Endometrial microvascular endothelial cells (primary cell): Measurements from ENCODE around the gene COX7A2. TPM values are rescaled to one million over a fixed set of nuclear protein-coding genes. Genes with fewer than 3 reads are reported as not detected.

ENCODE experiments used
- in situ Hi-C: cut with HindIII; loops from 2 replicates; pipeline ENCODE4 v1.10.0; 2017; ENCODE audit warnings: low sequenced_read_pairs, low pct_unique_long_range_greater_than_20kb; ENCODE audit errors: inconsistent ontology term
- total RNA-seq: library from RNA; depleted of rRNA; stranded (reverse); fragments of >200 nt; gene quantifications from one replicate; pipeline ENCODE4 v1.2.3, GENCODE V29; 2015; ENCODE audit errors: inconsistent ontology term

Gene COX7A2
- total RNA-seq, 1 donor from 2014 or later: 381 TPM

DNA sequence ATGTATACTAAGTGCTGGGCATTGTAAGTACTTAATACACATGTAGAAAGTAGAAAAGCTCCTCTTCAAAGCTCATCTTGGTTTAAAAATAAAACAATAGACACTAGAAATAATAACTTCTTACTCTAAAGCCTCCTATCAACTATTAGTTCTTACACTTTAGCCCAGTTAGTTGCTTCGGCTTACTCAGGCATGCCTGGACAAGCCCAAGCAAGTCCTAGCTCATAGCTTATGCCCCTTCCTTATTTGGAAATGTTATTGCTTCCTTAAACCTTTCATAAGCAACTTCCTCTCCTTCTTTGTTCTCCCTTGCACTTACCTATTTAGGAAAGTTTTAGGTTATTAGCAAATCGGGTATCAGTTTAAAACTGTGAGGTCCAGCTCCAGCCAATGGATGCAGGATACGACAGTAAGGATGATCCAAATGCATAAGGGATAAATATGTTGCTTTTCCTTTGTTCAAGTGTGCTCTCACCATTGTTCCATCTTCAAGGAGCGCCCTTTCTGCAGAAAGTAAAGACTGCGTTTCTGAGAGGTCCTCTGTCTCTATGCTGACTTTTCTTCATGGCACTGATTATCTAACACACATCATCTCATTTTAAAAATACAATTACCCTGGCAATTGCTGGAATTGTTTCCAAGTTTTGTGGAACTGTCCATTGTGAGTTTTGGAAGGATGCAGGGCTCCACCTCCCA is 28.7 kb upstream of the COX7A2 start:
- in situ Hi-C loops: loop anchor here (25.0 kb wide), 1 partner anchor 240 kb away; no protein-coding TSS in a partner anchor

DNA sequence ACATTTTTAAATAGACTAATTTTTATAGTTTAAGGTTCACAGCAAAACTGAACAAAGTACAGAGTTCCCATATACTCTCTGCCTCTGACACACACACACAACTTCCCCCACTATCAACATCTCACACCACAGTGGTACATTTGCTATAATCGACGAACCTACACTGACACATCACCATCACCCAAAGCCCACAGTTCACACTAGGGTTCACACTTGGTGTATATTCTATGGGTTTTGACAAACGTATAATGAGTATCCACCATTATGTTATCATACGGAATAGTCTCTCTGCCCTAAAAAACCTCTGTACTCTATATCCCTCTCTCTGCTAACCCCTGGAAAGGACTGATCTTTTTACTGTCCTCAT is 25.4 kb upstream of the COX7A2 start:
- in situ Hi-C loops: loop anchor here (25.0 kb wide), 1 partner anchor 243 kb away; no protein-coding TSS in a partner anchor

DNA sequence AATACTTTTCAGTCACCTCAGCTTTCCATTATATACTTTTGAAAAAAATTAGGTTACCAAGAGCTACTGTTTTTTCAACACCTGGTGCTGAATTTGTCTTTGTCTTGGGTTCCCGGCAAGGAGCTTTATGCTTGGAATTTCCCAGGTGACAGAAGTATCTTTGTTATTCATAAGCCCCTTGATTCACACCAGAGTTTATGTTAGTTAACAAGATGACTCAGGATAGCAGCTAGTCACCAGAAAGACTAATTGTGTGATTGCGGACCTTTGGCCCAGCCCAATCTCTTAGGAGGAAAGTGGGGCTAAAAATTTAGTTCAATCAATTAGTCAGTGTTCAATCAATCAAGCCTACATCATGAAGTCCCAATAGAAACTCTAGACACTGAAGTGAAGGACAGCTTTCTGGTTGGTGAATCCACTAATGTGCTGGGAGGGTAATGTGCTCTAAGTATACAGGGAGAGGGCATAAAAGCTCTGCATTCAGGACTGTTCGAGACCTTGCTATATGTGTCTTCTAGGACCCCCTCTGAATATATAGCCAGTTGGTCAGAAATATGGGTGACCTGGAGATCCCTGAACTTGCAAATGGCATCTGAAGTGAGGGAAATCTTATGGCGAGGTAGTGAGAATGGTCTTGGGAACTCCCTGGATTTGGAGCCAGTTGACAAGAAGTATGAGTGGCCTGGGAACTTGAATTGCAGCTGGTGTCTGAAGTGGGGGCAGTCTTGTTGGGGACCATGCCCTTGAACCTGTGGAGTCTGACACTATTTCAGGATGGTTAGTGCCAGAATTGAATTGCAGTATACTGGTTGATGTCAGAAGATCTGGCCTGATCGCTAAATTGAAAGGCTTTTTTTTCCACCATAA is 24.8 kb upstream of the COX7A2 start:
- in situ Hi-C loops: loop anchor here (25.0 kb wide), 1 partner anchor 244 kb away; no protein-coding TSS in a partner anchor

DNA sequence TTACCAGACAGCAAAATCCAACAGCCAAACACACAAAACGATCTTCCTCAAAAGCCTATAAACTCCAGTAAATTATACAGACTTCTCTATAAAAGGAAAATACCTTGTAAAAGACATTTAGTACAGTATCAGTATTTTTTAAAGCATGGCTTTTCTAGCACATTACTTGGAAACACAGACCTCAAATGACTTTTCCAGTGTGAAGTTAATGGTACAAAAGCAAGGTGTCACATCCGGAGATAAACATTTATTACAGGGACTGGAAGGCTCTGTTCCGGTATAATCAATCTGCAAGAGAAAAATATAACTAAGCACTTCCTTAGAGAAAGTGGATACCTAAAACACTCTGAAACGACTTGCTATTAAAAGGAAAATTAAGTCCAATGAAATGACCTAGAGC is 23.9 kb upstream of the COX7A2 start:
- in situ Hi-C loops: loop anchor here (25.0 kb wide), 1 partner anchor 245 kb away; no protein-coding TSS in a partner anchor

DNA sequence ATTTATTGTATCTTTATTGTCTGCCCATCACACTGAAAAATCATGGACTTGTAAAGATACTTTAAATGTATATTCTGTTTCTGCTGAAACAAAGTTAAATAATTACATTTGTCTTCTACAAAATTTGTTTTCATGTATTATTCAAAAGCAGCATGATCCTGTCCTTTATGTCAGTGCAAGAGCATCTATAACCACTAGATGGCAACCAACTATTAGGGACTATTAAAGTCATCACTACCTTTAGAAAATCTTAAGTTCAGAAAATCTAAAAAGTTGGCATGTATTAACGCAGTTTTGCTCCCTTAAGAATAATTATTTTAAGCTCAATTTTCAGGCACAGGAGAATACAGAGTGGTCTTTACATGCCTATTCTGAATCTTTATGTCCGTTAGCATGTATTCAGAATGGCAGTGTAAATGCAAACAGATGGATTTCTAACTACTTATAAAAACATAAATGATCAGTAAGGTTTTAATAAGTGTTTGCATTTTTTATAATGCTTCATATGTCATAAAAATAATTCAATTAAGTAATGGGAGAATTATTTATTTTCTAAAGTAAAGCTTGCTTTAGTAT is 23.2 kb upstream of the COX7A2 start:
- in situ Hi-C loops: loop anchor here (25.0 kb wide), 1 partner anchor 245 kb away; no protein-coding TSS in a partner anchor

DNA sequence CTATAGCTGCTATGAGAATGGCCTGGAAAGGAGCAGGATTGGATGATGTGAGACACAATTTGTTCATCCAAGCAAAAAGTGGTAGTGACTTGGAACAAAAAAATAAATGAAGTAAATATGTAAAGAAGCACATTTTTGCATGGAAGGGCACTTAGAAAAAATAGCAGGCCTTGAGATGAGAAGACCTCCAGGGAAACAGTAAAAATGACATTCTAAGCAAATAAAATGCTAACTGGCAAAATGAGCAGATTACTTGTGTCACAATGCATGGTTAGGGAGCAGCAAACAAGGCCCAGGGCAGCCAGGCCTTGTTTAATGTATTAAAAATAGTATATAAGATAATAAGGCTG is 19.8 kb upstream of the COX7A2 start:
- in situ Hi-C loops: loop anchor here (25.0 kb wide), 1 partner anchor 249 kb away; no protein-coding TSS in a partner anchor

DNA sequence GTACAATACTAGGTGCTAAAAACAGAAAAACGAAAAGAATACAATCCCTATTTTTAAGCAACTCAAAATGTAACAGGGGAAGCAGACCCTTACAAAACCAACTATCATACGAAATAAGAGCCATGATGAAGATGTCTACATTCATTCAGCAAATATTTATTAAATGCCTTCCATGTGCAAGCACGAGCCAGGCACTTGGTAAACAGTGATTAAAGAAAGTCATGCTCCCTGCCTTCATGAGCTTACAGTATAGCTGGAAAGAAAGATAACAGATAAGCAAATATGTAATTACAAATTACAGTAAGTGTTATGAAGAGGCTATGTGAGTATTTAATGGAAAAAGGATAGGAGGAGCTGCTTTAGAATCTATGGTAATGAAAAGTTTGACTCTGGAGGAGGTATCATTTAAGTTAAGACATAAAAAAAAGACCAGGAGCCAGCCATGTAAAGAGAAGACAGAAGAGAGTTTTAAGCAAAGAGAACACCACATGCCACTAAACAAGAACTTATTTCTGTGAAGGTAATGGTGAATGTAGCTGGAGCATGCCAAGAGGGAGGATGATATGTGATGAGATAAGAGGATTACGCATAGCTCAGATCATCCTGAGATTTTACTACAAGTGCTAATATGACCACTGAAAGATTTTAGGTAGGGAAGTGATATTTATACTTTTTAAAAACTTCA is 19.3 kb upstream of the COX7A2 start:
- in situ Hi-C loops: loop anchor here (25.0 kb wide), 1 partner anchor 249 kb away; no protein-coding TSS in a partner anchor

DNA sequence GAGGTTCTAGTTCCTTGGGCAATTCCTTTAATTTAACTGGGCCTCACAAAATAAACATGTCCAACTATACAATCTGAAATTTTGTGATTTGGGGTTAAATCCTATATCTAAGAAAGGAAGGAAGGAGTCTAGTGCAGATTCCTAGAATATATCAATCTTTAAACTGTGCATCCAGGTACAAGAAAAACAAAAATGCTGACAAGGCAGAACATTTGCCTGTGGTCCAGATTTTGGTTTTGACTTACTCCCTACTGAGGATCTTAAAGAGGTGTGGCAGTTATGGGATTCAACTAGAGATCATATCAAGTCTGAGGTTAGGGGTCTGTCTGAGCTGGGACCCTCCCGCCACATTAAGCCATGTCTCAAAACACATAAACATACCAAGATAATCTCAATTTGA is 17.7 kb upstream of the COX7A2 start:
- in situ Hi-C loops: loop anchor here (25.0 kb wide), 1 partner anchor 251 kb away; no protein-coding TSS in a partner anchor

DNA sequence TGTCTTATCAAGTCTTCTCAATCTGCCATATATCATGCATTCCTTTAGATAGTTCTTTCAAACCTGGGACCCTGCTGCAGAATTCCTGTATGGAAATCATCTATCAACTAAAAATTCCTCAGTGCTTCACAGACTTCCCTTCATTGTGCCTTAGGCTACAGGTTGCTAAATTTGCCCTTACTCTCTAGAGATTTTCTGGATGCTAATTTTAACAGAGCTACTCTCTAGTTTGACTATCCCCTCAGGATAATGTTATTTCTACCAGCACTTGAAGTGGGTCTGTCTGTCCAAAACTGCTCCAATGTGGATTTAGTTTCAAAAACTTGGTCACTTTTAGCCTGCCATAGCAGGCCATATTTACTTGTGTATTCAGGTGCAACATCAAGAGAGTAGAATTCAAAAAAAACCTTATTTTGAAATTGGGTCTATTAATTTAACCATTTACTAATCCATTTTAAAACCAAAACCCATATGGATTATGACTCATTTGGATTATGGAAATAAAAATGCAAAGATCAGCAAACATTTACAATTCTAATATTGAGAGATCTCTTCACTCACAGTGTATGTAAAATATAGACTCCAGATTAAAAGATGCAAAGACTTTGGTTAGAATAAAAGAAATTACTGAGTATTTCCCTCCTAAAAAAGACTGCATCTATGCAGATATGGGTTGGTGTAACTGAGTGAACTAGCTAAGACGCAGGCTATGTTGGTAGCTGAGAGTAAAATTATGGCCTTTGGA is 13.9 kb upstream of the COX7A2 start:
- in situ Hi-C loops: loop anchor here (25.0 kb wide), 1 partner anchor 255 kb away; no protein-coding TSS in a partner anchor

DNA sequence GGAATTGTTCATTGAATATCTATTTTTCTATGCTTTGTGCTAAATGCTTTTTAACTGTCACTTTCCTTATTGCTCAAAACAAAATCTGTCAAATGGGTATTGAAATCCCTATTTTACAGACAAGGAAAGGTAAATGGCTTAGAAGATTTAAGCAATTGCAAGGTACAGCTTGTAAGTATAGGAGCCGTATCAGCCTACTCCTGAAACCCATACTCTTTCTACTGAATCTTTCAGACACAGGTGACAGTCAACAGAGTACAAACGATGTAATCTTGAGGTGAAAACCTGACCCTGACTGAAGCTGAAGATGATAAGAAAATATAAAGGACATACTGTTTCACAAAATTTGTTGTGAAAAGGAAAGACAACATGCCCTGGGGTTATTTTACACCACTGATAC is 7.0 kb upstream of the COX7A2 start:
- in situ Hi-C loops: loop anchor here (25.0 kb wide), 1 partner anchor 262 kb away; no protein-coding TSS in a partner anchor

DNA sequence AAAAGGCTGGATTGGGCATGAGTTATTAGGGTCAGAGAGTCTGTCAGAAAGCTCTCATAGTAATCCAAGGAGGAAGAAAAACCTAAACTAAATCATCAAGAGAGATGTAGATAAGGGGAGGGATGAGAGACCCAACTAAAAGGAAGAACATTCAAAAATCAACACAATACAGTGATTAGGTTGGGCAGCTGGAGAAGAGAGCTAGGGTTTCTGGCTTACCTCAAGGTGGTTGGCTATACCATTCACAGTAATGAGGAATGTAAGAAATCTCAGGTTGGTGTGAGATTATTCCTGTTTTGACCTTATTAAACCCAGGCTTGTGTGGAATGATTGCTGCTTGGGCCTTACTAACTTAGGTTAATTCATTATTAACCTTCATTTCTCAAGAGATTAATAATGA is 6.2 kb upstream of the COX7A2 start:
- in situ Hi-C loops: loop anchor here (25.0 kb wide), 1 partner anchor 262 kb away; no protein-coding TSS in a partner anchor

DNA sequence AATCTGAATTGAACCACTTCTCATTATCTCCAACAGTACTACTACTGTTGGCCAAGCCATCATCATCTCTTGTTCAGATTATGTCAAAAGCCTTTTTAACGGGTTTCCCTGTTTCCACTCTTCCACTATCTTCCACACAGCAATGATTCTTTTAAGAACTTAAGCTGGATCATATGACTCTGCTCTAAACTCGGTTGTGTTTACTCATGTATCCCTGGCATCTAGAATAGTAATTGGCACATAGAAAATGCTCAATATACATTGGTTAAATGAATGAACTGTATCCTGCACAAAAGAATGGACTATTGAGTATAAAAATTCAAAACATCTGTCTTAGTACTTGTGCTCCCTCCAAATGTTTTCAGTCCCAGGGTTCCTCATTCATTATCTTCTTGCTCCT is 2.8 kb upstream of the COX7A2 start:
- in situ Hi-C loops: no loop called here

DNA sequence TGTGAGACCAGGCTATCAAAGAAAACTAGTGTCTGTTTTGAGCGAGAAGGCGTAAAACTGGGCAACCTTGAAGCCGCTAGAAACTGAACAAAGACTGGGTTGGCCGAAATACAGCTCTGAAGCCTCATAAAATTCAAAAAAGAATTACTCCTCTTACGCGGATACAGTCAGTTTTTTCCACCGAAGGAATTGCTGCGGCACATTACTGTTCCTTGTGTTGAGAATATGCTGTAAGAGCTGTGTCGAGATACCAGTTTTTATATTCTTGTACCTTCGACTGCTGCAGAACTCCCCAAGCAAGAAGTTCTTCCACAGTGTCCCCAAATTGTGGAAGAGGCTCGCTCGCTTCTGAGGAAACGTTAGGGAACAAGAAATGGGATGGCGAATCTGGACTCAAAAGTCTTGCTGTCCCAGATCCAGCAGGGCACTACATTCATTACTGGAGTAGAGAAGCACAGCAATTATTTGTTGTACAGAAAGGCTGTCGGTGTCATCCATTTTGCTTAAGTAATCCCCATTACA is 523 bp upstream of the COX7A2 start:
- in situ Hi-C loops: no loop called here

DNA sequence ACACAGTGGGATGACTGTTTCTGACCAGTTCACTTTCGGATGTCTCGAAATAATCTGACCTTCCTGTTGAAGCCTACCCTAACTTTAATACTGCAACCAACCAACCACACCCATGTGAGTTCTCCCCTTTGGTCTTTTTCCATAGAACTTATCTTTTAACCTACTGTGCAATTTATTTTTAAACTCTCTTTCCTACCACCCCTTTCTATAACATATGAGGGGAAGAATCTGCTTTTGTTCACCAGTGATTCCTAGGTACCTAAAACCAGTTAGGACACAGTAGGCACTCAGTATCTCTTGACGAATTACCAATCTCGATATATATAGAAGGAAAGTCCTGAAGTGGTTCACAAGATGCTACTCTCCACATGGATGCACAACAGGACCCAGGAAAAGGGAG is 7.0 kb downstream of the COX7A2 start:
- in situ Hi-C loops: no loop called here

DNA sequence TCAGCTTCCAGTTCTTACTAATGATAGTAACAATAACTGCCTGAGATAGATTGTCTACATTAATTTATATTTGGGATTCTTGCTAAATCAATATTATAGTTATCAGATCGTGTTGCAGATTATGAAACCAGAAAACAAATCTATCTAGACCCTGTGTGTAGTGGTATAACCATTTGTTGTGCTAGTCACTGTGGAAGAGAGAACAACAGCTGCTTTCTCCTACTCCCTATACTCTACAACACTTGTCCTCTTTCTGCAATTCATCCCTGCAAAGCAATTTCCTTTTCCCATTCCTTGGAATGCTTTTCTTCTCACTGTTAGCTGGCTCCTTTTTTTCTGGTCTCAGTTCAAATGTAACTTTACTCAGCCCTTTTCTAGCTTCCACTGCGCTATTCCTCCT is 8.3 kb downstream of the COX7A2 start:
- in situ Hi-C loops: no loop called here

DNA sequence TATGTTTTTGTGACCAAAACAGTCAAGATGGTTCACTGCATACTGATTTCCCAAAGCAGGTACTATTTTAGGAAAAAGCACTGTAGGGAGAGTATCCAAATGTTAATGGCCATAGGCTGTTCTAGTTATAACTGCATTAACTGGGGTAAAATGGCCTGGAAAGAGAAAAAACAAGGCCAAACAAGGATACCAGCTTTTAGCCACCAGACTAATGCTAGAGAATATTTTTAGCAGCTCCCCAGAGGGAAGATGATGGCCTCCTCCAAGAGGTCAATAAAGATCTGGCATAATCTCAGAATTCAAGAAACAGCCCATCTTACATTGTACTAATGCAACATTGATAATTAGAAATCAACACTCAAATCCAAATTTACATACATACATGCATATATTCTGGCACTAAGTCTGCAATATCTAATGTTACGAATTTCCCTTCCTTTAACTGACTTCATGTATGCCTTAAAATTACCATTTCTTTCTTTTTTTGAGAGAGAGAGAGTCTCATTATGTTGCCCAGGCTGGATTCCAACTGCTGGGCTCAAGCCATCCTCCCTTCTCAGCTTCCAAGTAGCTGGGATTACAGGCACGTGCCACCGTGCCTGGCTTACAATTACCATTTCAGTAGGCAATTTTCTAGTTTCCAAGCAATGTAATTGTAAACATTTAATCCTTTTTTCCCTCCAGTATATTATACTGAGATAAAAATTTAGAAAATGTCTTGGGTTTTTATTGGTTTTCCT is 9.3 kb downstream of the COX7A2 start:
- in situ Hi-C loops: no loop called here

DNA sequence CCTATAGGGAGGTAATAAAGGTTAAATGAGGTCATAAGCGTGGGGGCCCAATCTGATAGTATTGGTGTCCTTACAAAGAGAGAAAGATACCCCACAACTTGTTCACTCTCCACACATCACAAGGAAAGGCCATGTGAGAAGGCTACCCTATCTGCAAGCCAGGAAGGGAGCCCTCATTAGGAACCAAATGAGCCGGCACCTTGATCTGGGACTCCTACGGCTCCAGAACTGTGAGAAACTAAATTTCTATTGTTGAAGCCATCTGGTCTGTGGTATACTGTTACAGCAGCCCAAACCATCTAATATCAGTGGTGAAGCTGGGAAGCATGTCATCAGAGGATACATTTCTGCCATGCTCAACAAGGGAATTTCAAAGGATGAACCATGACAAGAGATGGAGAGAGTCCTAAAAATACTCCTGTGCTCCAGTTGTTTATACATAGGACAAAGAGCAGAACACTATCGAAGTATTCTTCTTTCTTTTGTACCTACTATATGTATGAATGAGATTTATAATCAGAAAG is 10.4 kb downstream of the COX7A2 start:
- in situ Hi-C loops: no loop called here
